Fibroblast of upper back skin (primary cell): ENCODE data around the gene PHEX.

Experiments
- DNase-seq: peaks from one replicate; pipeline ENCODE4 v3.0.0-alpha.2; 2013

PHEX gene

DNA sequence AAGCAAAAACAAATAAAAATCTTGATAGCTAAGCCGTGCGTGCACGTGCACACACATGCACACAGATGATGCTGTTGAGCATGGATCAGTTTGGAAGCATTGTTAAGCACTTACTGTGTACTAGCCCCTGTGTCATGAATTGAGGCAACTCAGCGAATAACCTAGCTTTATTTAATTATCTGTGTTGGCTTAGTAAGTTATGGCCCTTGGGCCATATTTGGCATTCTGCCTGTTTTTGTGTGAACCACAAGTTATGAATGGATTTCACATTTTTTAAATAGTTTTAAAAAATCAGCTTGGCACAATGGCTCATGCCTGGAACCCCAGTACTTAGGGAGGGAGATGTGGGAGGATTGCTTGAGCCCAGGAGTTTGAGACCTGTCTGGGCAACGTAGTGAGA lies 126.9 kb downstream of the PHEX start:
- peak; percentile 79 for DNase-seq

- DNase-seq: no peak
These were observed 131.2 kb downstream of the PHEX start for GRCh38 chrX:22163326-22163725.

- DNase-seq: peak; percentile 56
These were observed 132.8 kb downstream of the PHEX start for GRCh38 chrX:22164770-22165388.

DNA sequence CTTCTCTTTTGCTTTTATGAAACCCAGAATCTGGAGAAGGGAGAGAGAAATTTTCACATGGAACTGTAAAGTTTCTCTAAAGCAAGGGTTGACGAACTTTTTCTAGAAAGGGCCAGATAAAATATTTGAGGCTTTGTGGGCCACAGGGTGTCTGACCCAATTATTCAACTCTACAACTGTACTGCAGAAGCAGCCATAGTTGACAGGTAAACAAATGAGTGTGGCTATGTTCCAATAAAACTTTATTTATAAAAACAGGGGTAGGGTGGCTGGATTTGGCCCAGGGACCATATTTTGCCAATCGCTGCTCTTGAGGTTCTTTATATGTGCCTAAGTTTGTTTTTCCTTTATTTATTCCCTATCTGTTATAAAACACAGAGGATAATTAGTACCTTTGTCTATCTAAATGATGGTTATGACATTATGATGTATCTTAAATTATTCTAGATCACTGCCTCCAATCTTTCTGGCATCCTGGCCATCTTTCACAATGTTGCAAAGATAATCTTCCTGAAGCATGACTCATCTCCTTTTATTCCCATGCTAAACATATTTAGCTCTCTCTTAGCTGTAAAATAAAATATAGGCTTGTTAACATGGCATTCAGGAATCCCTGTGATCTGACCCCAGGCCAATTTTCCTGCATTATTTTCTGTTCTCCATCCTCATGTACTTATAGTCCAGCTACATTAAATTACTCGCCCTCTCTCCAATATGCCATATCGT lies 133.8 kb downstream of the PHEX start:
- peak; percentile 62 for DNase-seq

DNA sequence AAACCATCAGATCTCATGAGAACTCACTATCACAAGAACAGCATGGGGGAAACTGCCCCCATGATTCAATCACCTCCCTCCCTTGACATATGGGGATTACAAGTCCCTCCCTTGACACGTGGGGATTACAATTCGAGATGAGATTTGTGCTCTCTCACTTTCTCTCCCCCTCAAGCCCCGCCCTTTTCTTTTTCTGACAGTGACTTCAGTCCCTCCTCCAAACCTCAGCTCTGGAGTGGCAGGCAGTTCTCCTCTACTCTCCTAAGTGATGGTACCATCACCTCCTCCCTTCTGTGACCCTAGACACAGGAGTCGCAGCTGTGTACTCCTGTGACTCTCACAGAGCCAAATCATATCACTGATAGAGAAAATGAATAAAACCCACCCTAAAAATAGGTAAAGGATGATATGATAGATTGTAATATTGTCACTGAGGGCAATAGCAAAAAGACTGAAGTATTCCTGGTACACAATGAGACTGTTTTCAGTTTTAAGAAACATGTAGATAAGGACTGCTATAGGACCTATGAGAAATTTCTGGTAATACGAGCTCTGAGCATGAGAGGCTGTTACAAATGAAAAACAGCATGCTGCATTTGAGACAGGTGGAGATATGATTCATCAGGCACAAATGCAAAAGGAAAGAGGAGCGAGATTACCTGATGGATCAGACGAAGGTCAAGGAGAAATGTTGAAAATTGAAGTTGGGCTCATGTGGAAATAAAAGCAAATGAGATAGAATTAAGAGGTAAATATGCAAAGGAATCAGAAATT lies 139.3 kb downstream of the PHEX start:
- no peak for DNase-seq

- no peak for DNase-seq
These were observed 141.8 kb downstream of the PHEX start for GRCh38 chrX:22173966-22174365.

DNA sequence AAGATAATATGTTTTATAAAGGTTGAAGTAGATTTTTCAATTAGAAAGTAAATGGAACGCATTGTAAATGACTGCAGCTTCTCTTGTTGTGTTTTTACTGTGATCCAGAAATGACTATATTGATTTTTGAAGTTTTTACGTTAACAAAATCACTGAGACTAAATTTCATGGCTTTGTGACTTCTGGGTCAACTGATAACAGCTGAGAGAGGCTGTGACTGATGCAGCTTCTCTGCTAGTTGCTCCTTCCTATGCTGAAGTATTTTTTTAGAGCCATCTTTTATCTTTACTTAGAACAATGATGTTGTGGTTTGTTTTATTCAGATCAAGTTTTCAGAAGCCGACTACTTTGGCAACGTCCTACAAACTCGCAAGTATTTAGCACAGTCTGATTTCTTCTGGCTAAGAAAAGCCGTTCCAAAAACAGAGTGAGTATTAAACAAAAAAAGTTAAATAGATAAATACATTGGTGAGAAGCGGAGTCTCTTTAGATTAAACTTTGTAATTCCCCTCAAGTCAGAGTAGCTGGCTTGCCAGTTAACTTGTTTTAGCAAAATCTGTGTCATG lies 145.9 kb downstream of the PHEX start:
- no peak for DNase-seq

DNA sequence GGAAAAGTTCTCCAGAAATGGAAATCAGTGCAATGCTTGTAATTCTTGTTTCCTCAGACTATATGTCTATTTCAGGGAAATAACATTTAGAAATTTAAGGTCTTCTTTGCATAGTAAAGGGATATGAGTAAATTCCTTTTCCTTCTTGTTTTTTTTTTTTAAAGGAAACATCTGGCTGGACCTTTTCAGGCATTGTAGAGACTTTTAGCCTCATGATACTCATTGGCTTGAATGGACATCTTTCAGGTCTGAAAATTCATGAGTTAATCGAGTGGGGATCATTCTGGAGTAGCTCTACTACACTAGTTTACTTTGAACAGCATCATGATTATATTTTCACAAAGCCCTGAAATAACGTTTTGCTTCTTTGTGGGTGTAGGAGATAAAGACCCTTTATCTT lies 152.0 kb downstream of the PHEX start:
- DNase-seq: no peak

DNA sequence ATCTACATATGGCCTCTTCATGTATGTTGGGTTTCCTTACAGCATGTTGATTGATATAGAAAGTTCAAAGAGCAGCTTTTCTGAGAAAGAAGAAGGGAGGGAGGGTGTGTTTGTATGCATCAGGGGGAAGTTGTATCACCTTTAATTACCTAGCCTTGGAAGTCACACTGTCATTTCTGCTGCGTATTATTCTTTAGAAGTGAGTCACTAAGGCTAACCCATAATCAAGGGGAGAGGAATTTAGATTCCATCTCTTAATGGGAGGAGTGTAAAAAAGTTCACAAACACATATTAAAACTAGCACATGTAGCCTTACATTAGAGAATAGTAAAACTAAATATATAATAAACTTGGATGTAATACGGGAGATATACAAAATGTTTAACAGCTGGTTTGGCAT lies 154.0 kb downstream of the PHEX start:
- DNase-seq: no peak

GRCh38 chrX:22192419-22193060 lies 160.4 kb downstream of the PHEX start:
- DNase-seq: peak; percentile 59

DNA sequence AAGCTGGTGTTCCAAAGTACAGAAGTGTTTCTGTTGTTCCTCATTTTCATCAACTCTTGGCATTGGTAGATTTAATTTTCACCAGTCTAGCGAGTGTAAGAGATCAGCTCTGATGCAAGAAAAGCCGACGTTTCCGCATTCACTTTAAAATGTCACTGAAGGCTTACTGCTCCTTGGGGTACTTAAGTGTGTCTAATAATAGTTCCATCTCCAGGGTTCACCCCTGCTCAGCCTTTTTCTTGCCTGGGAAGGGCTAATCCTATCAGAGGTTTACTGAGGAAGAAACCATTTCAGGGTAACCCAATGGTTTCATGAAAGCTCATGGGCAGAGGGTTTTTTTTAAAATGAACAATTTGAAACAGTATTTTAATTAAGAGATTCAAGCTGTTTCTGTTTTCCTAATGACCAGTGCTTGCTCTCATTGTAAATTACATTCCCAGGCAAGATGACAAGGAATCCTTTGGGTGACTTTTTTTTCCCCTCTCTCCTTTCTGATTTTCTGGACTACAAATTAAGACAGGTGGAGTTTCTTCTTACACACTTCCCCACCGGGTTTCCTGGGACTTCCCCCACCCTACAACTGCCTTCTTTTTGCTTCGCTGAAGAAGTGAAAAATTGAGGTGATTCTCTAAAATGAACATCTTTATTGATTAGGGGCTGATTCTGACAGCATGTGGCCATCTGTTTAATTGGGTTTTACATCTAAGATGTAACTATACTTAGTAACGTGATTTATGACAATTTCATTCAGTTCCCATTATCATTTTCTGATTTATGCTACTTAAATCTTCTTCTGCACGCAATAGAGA lies 161.9 kb downstream of the PHEX start:
- no peak for DNase-seq

- DNase-seq: no peak
These were observed 162.5 kb downstream of the PHEX start for GRCh38 chrX:22194660-22194945.

DNA sequence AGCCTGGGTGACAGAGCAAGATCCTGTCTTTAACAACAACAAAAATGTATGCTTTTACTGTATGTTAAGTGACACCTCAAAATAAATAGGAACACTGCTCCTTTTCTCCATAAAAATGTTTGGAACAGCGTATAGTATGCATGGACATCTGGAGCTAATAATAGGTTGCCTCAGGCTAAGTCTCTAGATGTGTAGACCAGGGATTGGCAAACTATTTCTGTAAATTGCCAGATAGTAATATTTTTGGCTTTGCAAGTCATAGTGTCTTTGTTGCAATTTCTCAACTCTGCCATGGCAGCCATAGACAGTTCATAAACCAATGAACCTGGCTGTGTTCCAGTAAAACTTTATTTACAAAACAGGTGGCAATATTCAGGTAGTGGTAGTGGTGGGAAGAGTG lies 164.0 kb downstream of the PHEX start:
- DNase-seq: peak; percentile 54

- no peak for DNase-seq
These were observed 170.1 kb downstream of the PHEX start for GRCh38 chrX:22202251-22202650.

DNA sequence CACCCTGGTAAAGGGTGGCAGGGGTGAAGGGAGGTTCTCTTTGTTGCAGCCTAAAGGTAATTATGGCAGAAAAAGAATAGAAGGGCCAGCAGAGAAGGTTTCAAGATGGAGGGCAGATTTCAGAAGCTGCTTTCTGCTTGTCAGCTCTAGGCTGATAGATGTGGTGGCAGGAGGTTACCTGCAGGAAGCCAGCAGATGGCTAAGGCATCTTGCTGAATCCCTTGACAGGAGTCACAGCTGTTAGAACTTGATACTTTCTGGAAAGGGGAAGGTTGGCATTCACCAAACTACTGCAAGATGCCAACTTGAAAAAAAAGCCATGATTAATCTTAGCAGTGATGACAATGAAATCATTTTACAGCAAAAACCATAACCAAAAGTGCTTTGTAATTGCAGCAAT lies 171.1 kb downstream of the PHEX start:
- DNase-seq: no peak

GRCh38 chrX:22206781-22207180 lies 174.7 kb downstream of the PHEX start:
- no peak for DNase-seq

GRCh38 chrX:22220941-22221340 lies 188.8 kb downstream of the PHEX start:
- peak; percentile 96 for DNase-seq

DNA sequence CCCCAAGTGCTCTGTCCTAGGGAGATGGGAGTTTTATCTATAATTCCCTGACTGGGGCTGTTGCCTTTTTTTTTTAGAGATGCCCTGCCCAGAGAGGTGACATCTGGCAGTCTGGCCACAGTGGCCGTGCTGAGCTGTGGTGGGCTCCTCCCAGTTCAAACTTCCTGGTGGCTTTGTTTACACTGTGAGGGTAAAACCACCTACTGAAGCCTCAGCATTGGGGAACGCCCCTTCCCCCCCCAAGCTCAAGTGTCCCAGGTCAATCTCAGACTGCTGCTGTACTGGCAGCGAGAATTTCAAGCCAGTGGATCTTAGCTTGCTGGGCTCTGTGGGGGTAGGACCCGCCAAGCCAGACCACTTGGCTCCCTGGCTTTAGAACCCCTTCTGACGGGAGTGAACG lies 202.3 kb downstream of the PHEX start:
- no peak for DNase-seq

DNA sequence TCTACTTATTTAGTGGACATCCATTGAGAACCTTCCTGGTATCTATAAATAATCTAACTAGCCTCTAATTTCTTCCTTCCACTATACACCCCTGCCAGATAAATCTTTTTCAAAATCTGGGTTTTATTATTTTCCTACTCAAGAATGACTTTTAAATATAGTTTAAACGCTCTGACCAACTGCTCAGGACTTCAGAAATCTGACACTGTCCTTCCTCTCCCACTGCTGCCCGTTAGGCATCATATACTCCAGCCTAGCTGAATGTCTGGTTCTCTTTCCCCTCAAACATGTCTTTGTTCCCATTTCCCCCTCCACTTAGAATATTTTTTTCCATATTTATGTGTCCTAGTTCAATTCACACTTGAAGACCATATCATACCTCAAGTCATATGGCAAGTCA lies 205.4 kb downstream of the PHEX start:
- DNase-seq: peak; percentile 28

DNA sequence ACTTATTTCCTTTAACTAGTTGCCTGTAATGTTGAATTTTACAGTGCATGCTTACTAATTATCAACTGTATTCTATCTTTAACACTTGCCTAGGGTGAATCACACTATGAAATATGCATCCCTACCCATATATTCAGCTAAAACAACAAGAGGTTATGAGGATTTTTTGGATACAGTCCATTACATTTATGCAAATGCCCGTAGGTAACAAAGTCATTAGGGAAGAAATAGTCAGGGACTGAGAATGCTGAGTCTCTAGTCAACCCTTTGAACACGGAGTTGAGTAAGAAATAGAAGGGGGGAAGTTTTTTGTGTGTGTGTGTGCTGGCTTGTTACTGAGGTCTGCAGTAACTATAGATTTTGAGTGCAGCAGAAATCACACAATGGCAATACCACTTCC lies 214.5 kb downstream of the PHEX start:
- peak; percentile 76 for DNase-seq

GRCh38 chrX:22247169-22247568 lies 215.0 kb downstream of the PHEX start:
- peak; percentile 76 for DNase-seq

- no peak for DNase-seq
These were observed 216.3 kb downstream of the PHEX start for GRCh38 chrX:22248401-22248800.

GRCh38 chrX:22249371-22249770 lies 217.2 kb downstream of the PHEX start:
- DNase-seq: peak; percentile 25
